HG03039 (cell line): ENCODE measurements around the gene IQCK.

Experiments
- ATAC-seq: cut with Tn5 transposase; IDR thresholded peaks from one replicate; pipeline ENCODE4 v1.9.1; 2021; ENCODE audit warnings: mild to moderate bottlenecking, moderate library complexity; ENCODE audit not compliant: unreplicated experiment

The IQCK gene

DNA sequence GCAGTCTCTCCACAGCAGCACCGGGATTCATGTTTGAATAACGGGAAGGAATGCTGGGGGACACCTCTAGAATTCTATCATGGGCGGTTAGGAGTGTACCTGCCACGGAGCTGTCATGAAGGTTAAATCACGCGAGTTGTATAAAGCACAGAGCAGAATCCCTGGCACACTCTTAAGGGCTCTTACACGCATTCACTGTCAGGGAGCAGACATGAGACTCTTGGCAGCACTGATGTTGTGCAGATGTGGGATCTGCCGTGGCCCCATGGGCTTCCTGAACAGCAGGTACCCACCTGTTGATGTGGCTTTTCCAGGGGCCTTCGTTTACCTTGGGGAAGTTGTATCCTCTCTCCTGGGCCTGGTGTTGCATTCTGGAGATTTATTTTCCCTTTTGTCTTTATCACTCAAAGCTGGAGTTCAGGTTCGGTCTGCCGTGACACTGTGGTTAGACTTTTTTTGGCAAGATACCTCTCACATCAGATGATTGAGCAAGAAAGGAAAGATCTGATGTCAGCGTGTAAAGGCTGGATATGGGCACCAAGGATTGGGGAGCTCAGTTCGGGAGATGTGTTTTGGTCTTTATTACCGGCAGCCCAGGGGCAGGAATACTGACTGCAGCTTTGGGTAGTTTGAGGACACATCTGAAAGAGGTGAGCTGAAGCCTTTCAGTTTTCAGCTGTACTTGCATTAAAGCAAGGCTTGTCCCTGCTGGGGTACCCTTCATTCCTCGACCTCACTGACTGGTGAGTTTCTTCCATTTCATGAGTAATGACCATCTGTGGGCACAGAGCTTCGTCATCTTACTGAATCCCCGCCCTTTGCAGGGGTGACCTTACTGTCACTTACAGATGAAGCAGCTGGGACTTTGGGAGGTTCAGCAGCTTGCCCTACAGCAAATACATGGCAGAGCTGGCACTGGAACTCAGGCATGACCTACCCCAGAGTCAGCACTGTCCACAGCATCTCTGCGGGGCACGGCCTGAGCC is 19.3 kb upstream of the IQCK start:
- no peak for ATAC-seq

DNA sequence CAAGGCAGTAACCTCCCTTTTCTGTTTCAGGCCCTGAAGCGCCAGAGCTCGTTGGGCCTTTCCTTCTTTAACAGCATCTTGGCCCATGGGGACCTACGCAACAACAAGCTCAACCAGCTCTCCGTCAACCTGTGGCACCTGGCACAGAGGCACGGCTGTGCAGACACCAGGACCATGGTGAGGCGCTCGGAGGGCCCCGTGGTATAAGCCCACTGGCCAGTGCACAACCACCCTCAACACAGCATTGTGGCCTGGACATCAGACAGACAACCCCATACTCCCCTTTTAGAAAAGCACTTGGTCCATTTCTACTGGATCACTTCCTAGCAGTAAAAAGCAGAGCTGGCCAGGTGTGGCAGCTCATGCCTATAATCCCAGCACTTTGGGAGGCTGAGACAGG is 18.6 kb upstream of the IQCK start:
- ATAC-seq, result no peak

DNA sequence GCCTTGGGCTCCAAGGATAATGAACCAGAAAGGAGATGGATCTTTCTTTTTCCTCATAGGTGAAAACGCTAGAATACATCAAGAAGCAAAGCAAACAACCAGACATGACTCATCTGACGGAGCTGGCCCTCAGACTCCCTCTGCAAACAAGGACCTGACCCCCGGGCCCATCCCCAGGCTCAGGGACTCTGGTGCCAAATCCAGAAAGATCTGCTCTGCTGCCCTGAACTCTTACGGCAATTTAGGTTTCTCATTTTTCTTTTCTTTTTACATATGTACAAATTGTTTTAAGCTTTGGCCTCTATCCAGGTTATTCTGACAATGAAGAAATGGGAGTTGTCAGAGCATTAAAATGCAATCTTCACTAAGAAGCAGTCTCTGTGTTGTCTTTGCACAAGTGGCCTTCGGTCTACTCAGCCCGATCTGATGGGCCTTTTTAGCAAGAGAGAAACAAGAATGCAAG is 17.7 kb upstream of the IQCK start:
- no peak for ATAC-seq

DNA sequence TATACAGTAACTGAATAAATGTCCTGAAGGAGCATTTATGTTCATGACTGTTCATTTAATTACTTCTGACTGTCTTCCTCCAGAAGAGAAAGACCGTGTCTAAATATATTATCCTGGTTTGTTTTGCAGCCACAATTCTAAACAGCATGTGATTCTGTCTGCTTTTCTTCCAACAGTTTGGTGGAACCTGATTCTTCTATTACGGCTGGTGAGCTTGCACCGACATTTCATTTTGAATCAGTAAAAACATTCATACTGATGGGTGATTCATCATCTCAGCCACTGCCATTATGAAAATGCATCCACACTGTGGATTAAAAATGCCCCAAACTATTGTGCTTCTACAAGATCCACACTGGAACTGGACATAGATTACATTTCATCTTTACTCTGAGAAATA is 17.0 kb upstream of the IQCK start:
- ATAC-seq, result no peak

DNA sequence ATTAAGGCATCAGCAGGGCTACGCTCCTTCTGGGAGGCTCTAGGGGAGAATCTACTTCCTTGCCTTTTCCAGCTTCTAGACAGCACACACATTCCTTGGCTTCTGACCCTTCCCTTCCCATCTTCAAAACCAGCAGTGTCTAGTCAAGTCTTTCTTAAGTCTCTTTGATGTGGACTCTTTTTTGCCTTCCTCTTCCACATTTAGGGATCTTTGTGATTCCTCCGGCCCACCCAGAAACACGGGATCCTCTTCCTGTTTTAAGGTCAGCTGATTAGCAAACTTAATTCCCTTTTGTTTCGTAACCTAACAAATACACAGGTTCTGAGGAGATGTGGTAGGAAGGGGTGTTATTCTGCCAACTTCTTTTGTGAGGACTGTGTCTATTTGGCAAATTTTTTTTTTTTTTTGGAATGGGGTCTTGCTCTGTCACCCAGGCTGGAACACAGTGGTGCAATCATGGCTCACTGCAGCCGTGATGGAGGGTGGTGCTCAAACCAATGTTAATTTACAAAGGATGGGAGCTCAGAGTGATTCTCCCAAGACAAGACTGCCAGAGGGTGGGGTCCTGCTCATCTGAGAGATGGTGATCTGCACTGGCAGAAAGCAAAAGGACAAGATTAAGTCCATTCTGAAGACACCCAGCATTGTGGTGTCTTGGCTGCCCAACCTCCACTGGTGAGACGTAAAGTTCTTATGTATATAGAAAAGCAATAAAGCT is 14.7 kb upstream of the IQCK start:
- ATAC-seq, result no peak

DNA sequence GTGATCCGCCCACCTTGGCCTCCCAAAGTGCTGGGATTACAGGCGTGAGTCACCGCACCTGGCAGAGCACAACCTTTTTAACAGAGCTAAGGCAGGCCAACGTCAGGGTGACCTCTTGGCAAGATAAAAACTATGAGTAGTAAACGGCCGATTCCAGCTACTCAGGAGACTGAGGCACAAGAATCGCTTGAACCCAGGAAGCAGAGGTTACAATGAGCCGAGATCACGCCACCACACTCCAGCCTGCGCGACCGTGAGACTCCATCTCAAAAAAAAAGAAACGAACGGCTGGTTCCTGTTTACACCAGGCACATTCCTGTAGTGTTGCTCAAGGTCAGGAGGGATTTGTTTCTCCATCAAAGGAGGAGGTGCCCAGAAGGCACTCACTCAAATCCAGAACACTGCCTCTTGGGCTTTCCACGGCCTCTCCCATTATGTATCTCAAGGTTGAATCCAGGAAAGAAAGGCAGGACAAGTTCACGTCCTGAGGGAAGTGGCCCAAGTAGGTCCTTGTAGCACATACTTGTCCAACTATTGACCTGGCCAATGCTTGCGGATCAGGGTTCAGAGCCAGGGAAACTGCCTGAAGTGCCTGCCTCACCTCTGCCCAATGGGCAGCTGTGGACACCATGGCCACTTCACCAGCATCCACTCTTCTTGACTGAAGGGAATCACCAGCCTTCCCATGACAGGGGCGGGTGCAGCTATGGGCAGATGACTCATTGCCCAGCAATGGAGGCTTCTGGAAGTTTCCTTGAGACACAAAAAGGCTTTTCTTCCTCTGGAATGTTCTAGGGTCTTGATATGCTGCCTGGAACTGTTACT is 13.5 kb upstream of the IQCK start:
- ATAC-seq, result no peak

DNA sequence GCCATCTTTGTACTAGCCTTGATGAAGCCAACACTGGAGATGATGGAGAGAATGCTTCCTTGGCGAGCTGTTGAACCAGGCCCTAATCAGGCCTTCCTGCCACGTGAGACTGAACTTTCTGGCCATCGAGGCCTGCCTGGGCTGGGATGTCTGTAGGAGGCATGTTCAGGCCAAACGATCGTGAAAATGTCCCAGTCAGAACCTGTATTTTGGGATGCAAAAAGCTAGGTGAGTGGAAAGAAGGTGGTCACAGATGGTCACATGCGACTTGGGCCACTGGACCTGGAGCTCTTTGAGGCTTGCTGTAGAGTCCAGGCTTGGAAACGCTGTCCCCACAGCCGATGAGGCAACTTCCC is 12.9 kb upstream of the IQCK start:
- ATAC-seq, result no peak

DNA sequence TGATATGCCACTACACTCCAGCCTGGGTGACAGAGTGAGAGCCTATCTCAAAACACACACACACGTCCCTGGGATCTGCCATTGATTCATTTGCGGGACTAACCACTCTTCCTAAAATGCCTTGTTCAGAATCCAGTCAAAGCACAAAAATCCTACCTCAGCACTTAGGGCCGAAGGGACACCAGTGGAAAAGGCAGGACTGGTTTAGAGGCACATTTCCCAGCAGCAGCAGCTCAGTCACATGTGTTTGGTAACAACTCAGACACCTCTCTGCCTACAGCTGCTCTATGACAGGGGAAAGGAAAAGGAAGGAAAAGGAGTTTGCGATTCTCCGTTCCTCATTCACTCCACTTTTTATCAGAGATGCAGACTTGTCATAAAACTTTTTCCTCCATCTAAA is 12.2 kb upstream of the IQCK start:
- ATAC-seq, result no peak

DNA sequence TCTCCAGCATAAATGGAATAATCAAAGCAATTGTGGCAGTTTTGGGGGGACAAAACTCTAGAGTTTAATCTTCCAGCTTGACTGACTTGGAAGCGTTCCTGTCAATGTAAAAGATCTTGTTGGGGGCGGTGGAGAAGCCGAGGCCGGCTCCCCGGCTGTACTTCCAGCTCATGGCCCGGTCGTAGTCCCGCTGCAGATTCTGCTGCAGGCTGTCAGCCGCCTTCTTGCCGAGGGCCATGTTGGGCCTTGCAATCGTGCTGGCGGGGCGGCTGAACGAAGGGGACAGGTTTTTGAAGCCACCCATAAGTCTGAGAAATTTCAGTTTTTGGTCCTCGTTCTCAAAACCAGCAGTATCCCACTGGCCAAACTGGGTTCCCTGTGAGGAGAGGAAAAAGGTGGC is 11.2 kb upstream of the IQCK start:
- no peak for ATAC-seq

DNA sequence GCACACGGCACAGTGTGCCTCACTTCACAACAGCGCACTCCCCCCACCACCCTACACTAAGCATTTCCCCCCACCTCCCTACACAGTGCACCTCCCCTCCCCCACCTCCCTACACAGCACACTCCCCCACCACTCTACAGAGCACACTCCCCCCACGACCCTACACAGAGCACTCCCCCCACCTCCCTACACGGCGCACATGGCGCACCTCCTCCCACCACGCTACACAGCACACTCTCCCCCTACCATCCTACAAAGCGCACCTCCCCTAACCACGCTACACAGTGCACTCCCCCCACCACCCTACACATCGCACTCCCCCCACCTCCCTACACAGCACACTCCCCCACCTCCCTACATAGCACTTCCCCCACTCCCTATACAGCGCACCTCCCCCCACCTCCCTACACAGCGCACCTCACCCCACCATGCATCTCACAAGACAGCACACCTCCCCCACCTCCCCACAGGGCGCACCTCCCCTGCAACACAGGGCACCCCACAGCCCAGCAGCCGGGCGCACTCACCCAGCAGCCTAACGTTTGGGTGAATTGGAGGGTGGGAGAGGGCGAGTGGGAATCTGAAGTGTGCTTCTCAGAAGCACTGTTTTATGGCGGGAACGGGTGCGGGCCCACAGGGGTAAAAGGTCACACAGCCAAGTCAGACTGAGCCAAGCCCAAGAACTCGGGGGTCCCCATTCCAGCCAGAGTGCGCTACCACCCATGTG is 10.3 kb upstream of the IQCK start:
- ATAC-seq, result no peak

DNA sequence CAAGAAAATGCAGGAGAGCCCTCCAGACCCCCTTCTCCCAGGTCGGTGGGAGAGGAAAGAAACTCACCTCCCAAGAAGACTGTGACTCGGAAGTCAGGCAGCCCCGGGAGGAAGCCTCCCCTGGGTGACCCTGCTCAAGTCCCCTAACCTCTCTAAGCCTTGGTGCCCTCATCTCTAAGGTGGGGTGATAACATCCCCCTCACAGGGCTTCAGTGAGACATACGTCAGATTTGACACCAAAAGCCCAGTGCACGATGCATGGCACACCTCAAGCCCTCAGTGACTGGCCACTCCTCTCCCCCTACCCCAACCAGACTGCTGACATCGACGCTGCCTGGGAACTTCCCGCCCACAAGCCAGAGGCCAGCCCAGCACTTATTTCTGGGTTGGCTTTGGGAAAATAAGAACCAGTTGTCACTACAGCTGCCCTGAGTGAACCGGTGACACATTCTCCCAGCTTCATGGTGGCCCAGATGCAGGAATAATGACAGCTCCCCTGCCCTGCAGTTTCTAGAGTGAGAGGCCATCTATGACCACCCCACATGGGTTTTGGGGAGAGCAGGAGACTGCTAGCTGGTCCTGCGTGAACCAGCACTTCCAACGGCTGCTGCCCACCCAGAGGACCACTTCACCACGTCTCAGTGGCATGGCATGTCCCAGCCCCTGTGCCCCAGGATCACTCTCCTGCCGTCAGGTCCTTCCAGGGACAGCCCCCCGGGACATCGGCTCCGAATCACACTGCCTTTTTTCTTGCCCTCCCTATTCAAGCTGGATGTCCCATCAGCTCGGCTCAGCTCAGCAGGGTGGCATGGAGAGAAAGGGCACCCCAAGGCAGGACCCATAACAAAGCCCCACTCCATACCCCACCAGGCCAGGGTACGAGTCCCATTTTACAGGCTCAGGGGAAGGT is 9.5 kb upstream of the IQCK start:
- no peak for ATAC-seq

DNA sequence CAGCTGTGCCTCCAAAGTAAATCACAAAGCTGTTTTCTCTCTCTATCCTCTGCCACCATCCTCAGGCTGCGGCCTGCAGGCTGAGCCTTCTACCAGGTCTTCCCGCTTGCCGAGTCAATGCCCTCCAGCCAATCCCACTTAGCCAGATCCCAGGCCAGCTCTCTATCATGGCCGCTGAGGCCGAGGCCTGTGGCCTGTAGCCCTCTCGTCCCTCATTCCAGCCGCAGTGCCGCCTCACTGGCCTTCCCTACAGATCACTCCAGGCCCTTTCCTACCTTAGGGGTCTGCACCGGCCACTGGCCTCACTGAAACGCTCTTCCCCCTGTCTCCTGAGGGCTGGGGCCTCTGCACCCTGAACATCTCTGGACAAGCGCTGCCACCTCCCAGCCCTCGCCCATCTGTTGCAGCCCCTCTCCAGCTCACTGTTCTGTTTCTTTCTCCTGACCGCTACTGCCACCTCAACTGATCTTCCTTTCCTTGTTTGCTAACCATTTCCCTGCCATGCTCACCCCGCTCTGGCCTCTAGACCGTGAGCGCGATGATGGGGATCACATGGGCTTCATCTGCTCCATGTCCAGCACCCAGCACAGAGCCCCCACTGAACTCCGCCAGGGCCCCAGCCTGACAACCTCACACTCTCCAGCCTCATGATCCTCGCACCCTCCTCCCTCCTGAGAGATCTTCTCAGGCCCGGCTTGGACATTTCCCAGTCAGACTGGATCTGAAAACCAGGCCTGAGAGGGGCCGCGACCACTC is 8.5 kb upstream of the IQCK start:
- ATAC-seq, result no peak

DNA sequence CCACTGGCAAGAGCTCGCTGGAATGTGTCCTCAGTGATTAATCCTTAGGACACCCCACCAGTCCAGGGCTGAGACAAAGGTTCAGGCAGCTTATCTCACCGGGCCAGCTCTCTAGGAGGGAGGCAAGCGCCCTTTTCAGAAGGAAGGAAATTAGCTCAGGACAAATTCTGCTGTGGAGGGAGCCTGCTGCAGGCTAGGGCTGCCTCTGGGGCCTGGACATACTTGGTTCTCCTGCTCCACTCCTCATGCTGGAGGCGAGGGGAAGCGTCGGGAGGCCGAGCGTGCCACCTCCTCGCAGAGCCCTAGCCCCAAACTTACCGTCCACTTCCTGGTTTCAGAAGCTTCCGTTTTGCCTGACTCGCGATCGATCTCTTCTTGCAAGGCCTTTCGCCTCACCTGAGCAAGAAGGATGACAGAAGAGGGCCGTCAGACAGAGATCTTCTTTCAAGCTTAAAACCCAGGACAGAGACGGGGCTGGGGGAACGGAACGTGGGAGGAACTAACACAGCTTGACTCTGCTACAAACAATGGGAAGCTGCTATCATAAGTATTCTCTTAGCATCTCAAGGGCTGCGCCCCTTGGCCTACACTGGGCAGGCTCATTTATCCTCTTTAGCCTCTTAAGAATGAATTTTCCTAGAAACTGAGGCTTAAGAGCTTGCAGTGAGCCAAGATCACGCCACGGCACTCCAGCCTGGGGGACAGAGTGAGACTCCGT is 7.7 kb upstream of the IQCK start:
- ATAC-seq, result no peak

DNA sequence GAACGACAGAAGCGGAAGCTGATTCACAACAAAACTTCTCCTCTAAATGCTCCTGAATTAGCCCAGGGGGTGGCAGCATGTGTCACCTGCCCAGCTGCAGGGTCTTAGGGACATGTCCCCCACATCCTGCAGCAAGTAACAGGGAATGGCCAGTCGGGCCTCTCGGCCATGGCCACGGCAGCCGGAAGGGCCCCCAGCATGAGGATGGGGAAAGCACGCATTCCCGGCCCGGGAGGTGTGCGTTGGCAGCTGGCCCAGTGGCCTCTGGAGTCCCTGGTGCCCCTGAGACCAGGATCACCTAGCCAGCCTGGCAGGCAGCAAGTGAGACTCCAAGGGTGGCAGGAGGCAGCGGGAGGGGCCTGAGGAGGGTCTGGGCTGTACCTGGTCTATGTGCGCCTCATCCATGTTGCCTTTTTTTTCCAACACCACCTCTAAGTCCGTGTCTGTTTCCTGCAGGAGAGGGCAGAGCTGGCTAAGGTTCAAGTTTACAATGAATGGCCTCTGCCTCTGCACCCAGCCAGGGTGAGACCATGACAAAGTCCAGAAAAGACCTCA is 7.0 kb upstream of the IQCK start:
- ATAC-seq, result no peak

DNA sequence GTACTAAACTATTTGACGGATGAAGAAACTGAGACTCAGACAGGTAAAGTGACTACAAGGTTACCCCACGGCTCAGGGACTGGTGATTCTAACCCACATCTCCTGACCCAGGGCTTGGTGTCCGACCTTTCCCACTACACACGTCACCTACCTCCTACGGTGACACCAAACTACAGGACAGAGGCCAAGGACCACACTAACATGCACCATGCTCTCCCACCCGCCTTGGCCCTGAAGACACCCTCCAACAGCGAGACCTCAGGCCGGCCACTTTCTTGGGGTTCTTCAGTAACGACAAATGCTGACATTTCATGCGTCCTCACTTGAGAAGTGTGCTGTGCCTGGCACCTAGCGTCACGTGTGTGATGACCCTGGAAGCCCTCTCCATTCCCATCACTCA is 6.4 kb upstream of the IQCK start:
- ATAC-seq, result no peak

DNA sequence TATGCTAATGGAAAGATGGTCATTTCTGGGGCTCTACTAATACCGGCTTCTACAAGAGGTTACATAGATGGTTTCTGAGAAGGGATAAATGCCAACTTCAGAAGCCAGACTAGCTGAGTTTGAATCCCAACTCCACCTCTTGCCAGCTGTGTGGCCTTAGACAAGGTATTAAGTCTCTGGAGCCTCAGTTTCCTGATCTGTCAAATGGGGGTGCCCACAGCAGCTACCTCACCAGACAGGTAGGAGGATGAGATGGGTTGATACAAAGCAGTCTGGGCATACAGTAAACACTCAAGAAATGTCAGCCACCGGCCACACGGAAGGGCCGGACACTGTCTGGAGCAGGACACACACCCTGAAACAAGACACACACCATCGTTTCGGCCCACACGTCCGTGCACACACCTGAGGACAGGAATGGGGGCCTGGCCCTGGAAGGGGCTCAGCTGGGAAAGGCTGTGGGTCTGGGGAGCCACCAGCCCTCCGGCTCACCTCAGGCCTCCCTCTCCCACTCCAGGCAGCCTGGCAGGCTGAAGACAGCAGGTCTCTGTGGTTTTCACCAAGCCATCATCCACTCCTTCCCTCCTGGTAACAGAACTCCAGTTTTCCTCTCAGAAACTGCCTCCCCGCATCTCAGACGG is 5.5 kb upstream of the IQCK start:
- ATAC-seq, result no peak

DNA sequence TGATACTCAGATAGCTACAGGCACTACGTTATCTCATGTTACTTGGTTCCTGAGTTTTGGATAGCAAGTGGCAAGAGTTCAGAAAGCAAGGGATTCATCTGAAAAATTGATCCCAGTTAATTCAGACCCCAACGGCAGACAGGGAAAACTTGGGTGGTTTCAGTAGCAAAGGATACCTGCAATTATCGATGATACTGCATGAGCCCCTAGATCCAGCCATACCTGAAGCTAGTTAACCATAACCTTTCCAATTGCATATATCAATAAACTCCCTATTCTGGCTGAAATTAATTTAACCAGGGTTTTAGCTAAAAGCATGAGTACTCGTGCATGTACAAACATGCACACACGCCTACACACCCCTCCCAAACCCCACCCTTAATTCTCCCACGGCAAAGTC is 4.4 kb upstream of the IQCK start:
- no peak for ATAC-seq

DNA sequence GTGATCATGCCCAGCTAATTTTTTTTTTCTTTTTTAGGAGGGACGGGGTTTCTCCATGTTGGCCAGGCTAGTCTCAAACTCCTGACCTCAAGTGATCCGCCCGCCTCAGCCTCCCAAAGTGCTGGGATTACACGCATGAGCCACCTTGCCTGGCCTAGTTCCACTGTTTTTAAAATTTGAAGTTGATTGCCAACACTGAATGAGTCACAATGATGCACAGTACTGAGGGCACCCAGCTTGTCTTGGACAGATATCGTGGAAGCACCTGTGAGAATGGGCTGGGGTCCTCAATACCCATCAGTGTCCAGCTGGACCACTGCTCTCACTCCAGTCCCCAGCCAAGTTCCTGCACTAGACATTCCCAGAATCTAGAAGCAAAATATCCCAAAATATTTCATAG is 2.5 kb upstream of the IQCK start:
- no peak for ATAC-seq
